GM12873 (cell line): ENCODE results near the gene JAG1.

ENCODE experiments used
- CTCF ChIP-seq: IDR thresholded peaks from 2 replicates; pipeline ENCODE4 v1.5.1; 2012; ENCODE audit warnings: low read depth, mild to moderate bottlenecking, moderate library complexity, low read length, control low read depth; ENCODE audit not compliant: insufficient read depth; ENCODE audit errors: missing control alignments

Gene JAG1

GRCh38 chr20:10616212-10616611, 57.6 kb downstream of the JAG1 start:
- TF ChIP-seq CTCF: no peak

GRCh38 chr20:10613911-10614310, 59.9 kb downstream of the JAG1 start:
- no peak for TF ChIP-seq CTCF

GRCh38 chr20:10611357-10611756, 62.4 kb downstream of the JAG1 start:
- TF ChIP-seq CTCF: peak; percentile 62

DNA sequence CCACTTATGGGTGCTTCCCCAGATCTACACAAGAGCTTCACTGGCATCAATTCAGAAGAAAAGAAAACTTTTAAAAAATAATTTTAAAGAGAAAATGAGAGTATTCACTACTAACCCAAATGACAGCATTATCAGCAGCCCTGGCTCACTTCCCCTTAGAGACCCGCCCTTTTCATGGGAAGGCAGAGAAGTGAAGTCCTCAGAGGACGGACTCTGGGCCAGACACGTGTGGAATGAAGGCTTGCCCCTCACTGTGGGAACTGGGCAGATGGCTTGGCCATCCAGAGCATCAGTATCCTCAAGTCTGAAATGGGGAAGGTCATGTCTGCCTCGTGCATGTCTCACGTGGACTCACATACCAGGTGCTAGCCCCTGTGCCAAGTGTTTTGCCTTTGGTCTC, 63.5 kb downstream of the JAG1 start:
- TF ChIP-seq CTCF: no peak

- no peak for TF ChIP-seq CTCF
Observed at GRCh38 chr20:10609770-10610169, 64.0 kb downstream of the JAG1 start.

- TF ChIP-seq CTCF: no peak
Observed at GRCh38 chr20:10609276-10609675, 64.5 kb downstream of the JAG1 start.

DNA sequence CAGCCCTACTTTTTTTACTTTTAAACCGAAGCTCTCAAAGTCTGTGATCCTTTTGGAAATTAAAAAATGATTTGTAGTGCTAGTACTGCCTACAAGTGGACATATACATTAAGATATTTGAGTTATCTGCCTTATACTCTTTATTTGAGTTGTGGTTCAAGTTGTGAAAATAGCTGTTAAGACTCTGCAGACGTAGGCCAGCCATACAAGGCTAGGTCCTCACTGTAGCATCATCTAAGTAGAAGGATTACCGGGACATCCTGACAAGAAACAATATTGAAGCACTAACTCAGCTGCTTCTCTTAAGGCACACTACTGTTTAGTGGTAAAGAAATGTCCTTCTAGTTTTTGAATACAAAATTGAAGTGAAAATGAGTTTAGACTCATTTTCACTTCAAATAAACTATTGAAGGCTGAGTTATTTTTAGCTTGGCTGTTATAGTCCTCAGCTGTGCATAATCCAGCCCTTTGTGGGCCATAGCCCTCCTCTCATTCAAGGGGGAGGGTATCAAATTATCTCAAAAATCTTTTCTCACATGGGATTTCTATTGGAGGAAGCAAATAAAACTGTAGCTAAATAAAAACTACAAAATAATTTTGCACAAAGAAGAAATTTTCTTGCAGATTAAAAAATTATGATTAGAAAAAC, 68.1 kb downstream of the JAG1 start:
- TF ChIP-seq CTCF: no peak

- TF ChIP-seq CTCF: no peak
Observed at GRCh38 chr20:10604865-10605440, 68.8 kb downstream of the JAG1 start.
